Midbrain (tissue), 1 donor: ENCODE measurements around the gene KIF25.
"Not testable (repeated sequence)": the region's sequence is repeated elsewhere in the genome, so short reads cannot be mapped to it uniquely, and the experiment has no call there.

ENCODE experiments used
- DNase-seq: peaks from one replicate; lab custom pipeline; 2025; lab: John Stamatoyannopoulos, UW

KIF25 gene

DNA sequence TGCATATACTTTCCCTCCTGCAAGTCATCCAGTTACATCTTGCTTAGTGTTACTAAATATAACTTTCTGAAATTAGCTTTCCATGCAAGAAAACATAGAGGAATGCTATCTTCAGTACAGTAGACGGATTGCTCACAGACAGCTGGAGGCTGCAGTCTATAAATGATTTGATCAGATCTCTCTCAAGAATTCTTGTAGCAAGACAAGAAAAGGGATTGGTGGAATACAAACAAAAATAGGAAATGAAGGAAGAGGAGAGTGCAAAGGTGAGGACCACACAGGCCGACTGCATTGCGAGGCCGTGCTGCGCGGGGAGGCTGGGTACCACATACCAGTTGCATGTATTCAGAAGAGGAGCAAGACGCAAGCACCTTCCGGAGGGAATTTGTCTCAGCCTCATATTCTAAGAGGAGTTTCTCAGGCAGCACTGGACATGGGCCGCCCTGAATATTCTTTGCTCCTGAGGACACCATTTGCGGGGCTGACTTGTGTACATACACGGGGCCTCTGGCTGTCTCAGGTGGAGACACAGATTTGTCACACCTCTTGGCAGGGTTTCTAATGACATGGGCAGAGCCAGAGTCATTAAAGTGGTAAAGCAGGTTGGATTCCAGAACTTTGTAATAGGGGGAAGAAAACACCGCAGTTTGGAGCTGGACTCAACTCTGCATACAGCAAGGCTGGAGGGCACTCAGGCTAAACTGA, 22.7 kb upstream of the KIF25 start:
- DNase-seq: no peak

DNA sequence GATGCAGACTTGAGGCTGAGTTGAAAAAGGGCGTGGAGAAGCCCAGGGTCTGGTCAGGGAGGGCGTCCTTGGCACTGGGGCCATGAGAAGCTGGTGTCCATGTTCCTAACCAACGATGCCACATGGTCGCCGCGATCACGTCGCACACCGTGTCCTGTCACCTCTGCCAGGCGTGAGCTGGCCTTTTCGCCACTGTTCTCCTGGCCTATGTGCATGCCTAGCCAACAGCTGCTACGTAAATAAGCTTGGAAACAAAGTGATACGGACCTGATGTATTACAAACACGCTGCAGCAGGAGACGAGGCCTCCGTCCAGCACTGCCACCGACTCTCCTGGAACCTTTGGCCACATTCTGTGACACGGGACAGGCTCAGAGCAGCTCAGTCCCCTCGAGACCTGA, 22.0 kb upstream of the KIF25 start:
- no peak for DNase-seq

DNA sequence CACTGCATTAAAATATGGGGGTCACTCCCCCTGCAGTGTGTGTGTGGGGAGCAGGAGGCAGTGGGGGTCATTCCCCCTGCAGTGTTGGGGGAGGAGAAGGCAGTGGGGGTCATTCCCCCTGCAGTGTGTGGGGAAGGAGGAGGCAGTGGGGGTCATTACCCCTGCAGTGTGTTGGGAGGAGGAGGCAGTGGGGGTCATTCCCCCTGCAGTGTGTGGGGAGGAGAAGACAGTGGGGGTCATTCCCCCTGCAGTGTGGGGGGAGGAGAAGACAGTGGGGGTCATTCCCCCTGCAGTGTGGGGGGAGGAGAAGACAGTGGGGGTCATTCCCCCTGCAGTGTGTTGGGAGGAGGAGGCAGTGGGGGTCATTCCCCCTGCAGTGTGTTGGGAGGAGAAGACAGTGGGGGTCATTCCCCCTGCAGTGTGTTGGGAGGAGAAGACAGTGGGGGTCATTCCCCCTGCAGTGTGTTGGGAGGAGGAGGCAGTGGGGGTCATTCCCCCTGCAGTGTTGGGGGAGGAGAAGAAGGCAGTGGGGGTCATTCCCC, 21.3 kb upstream of the KIF25 start:
- not testable (repeated sequence) for DNase-seq

DNA sequence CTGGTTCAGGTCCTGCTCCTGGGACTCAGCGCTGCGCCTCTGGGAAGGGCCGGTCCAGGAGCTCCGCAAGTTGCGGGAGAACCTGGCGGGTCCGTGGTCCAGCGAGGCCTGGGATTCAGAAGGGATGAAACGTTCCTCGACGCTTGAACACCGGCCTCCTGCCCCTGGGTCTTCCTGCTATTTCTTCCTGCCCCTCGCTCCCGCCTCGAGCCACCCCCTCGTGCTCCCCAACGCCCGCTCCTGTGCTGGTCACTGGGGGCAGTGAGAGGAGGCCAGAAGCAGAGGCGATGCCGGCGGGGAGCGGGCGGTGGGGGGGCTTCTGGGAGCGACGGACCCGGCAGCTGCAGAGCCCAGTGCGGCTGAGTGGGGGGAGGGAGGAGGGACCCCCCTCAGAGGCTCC, 20.8 kb upstream of the KIF25 start:
- DNase-seq: no peak

DNA sequence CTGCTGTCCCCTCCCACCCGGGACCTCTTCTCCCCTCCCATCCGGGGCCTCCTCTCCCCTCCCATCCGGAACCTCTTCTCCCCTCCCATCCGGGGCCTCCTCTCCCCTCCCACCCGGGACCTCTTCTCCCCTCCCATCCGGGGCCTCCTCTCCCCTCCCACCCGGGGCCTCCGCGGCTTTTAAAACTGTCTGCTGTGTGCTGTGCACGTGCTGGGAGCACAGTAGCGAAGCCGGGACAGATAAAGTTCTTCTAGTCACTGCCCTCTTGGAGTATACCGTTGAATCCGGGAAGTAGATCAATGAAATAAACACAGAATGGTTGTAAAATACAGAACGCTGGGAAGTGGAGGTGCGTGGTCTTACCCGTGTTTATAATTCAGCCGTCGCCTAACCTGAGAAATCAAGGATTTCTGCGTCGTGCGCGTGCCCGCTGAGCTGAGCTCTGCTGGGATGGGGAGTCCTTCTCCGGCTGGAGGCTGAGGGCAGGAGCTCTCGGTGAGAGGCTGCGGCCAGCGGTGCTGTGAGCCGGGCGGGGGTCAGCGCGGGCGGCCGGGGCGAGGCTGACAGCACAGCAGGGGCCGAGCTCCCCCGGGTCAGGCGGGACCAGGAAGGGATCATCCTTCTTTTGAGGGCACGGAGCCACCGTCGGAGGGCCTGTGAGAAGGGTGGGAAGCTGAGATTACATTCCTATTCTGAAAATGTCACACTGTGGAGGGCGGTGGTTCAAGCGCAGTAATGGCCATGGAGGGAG, 19.6 kb upstream of the KIF25 start:
- DNase-seq: no peak

DNA sequence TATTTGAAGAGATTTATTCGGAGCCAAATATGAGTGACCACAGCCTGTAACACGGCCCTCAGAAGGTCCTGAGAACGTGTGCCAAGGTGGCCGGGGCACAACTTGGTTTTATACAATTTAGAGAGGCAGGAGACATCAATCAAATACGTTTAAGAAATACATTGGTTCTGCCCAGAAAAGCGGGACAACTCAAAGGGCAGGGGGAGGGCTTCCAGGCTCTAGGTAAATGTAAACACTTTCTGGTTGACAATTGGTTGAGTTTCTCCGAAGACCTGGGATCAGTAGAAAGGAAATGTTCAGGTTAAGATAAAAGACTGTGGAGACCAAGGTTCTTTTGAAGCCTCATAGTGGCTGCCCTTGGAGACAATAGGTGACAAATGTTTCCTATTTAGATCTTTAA, 18.9 kb upstream of the KIF25 start:
- DNase-seq: no peak

DNA sequence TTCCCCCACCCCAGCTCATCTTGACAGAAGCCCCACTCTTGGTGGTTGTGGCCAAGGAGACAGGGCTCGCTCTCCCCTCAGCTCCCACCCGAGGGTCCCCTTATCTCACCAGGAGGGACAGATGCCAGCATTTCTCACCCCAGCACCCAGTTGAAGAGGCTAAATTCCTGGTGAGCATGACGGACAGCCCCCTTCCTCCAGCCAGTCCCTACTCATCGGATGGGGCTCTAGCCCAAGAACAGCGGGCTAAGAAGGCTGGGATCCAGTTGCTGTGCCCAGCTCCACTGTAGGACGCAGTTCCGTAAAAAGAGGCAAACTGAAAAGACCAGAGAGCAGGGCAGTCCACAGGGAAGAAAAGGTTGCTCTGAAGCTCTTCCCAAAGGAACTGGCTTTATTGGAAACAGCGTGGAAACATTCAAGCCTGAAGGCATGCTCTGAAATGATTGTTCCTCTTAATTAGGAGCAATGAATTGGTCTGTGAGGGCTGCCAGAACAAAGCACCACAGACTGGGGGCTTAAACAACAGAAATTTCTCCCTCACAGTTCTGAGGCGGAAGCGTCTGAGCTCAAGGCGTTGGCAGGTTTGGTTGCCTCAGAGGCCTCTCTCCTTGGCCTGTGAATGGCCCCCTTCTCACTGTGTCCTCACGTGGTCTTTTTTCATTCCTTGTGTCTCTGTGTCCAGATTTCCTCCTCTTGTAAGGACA, 17.9 kb upstream of the KIF25 start:
- DNase-seq: no peak

DNA sequence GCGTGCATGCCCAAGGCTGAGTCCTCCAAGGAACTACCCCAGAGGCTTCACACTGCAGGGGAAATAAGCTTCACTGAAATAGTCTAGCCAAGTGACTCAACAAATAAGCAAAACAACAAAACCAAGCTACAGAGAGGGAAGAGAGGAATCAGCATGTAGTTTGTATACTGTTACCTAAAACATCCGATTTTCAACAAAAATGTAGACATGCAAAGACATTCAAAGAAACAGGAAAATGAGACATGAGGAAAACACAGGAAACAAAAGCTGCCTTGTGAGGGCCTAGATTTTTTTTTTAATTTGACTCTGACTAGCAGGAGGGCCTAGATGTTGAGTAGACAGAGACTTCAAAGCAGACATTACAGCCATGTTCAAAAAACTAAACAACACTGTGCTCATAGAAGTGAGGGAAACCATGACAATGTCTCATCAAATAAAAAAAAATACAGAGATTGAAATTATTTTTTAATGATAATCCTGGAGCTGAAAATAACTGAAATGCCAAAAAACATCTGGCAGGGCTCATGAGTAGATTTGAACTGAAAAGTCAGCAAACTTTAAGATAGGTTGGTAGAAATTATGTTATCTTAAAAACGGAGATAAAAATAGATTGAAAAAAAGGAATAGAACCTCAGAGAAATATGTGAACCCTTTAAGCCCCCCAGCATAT, 16.4 kb upstream of the KIF25 start:
- DNase-seq: no peak

DNA sequence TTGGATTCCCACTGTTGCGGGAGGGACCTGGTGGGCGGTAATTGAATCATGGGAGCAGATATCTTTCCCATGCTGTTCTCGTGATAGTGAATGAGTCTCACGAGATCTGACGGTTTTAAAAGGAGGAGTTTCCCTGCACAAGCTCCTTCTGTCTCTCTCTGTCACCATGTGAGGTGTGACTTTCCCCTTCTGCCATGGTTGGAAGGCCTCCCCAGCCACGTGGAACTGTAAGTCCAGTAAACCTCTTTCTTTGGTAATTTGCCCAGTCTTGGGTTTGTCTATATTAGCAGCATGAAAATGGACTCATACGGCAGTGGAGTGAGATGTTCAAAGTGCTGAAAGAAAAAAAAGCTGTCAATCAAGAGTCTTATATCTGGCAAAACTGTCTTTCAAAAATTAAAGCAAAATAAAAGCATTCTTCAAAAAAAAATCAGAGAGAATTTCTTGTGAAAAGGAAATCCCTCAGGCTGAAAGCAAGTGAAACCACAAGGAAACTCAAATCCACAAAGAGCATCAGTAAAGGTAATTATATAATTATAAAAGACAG, 15.5 kb upstream of the KIF25 start:
- DNase-seq: no peak

DNA sequence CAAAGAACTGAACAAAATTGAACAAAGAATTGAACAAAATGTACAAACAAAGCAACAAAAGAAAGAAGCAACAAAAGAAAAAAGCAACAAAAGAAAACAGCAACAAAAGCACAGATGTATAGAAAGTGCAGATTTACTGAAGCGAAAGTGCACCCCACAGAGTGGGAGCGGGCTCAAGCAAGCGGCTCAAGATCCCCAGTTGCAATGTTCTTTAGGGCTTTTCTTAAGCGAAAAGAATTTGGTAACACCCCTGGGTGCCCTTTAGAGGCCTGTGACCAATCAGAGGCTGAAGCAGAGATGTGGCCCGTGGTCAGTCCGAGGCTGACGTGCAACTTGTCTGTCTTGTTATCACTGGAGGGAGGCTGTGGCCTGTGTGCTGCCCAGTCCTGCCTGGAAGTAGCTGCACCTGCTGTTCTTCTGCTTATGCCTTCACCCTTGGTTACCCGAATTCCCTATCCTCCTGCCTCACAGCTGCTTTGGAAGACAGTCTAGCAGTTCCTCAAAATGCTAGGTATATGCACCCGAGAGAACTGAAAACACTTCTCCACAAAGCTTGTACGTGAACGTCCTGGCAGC, 13.2 kb upstream of the KIF25 start:
- no peak for DNase-seq

DNA sequence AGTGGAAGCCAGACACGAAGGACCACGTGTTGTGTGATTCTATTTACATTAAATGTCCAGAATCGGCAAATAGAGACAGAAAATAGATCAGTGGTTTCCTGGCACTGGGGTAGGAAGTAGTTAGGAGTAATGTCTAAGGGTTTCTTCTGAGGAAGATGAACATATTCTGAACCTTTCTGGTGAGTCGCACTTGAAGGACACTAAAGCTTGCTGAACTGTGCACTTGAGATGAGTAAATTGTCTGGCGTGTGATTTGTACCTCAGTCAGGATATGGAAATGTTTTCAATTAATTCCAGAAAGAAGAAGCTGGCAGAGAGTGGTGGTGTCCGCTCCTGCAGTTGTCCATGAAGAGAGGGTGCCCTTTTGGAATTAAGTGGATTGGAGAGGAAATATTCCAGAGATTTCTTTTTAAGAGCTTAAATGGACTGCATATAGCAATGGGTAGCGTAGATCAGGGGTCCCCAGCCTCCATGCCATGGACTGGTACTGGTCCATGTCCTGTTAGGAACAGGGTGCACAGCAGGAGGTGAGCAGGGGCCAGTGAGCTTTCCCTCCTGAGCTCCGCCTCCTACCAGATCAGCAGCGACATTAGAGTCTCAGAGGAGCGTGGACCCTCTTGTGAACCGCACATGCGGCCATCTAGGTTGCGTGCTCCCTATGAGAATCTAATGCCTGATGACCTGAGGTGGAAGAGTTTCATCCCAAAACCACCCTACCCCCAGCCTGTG, 12.4 kb upstream of the KIF25 start:
- DNase-seq: no peak

DNA sequence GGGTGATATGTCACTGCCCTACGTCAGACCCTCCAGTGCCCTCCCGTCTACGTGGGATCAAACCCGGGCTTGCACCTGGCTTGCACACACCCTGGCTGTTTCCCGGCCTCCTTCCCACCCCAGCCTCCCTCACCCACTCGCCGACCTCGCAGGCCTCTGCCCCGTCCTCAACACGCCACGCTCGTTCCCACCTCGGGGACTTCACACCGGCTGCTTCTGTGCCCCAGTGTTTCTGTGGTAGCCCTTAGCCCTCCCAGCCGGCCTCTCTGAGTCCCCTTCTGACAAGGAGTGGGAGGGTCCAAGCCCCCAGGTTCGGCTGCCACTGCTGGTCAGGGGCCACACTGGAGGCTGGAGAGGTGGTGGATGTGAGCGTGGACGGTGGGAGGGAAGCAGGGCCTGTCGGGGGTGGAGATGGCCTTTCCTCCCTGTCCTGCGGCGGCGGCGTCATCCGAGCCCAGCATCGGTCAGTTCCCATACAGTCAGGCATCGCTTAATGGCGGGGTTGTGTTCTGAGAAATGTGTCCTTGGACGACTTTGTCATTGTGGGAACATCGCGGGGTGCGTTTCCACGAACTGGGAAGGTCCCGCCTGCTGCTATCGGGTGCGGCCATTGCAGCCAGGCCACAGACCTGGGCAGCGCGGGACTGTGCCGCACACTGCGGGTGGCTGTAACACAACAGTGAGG, 11.4 kb upstream of the KIF25 start:
- no peak for DNase-seq

DNA sequence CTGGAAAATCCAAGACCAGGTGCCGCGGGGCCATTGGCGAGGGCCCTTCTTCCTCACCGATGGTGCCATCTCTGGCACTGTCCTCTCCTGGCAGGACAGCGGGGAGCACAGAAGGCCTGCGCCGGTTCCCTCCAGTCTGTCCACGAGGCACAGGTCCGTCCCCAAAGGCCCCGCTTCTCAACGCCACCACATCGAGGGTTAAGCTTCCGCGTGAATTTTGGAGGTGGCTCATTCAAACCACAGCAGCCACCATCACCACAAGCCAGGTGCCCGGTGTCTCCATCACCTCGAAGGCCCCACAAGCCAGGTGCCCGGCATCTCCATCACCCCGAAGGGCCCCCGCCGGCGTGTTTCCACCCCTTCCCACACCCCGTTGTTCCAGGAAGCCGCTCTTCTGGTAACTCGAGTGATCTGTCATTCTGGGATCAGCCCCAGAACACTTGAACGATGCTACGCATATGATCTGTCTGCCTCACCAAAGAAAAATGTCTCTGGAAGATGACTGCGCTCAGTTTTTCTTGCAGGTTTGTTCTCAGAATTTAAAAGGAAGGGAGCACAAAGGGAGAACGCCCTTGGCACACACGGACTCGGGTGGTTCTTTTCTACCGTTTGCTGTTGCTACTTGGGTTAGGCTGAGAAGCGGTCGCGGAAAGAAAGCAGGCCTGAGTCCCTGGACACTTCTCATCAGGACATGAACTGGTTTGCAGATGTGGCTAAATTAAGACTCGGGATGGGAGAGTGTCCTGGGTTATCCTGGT, 9.9 kb upstream of the KIF25 start:
- no peak for DNase-seq

DNA sequence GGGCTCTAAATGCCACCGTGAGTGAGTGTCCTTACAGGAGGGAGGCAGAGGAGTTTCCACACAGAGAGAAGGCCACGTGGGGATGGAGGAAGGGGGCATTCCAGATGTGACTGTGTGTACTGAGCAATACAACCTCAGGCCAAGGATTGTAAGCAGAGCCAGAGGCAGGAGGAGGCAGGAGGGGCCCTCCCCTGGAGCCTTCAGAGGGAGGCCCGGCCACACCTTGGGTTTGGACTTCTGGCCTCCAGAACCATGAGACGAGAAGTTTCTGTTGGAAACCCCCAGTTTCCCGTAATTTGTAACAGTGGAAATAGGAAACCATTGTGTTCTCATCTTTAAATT, 9.3 kb upstream of the KIF25 start:
- DNase-seq: no peak

DNA sequence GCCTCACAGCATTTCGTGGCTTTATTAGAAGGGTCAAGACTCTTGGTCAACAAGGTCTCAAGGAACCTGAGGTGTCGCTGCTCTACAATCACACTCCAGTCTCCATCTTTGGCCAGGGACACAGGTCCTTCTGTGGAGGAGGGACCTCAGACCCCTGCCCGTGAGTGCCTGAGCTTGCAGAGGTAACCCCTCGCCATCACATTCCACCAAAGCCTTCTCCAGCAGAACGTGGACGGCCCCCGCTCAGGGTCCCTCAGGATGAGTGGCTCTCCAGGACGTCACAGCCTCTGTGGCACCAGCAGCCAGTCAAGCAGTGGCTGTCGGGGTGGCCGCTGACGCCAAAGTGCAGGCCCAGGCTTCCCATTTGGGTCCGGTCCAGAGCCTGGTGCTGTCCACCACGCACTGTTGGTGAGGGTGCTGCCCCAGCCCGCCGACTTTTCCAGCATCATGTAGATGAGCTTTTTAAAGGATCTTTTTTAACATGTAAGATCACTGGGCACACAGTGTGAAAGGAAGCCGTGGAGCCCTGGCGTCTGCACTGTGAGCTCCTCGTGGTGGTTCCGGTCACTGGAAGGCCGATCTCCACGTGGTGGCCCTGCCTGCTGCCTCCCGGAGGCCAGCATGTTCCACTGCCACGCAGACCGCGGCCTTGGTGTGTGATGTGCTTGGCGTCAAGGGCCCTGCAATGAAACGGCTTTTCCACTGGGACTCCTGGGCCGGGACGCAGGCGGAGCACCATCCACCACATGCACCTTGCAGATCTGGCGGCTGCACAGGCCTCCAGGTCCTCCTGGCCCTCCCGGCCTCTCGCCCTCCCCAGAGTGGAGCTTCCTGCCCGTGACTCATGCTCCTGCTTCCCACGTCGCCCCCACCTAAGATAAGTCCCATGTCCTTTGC, 8.3 kb upstream of the KIF25 start:
- DNase-seq: no peak

DNA sequence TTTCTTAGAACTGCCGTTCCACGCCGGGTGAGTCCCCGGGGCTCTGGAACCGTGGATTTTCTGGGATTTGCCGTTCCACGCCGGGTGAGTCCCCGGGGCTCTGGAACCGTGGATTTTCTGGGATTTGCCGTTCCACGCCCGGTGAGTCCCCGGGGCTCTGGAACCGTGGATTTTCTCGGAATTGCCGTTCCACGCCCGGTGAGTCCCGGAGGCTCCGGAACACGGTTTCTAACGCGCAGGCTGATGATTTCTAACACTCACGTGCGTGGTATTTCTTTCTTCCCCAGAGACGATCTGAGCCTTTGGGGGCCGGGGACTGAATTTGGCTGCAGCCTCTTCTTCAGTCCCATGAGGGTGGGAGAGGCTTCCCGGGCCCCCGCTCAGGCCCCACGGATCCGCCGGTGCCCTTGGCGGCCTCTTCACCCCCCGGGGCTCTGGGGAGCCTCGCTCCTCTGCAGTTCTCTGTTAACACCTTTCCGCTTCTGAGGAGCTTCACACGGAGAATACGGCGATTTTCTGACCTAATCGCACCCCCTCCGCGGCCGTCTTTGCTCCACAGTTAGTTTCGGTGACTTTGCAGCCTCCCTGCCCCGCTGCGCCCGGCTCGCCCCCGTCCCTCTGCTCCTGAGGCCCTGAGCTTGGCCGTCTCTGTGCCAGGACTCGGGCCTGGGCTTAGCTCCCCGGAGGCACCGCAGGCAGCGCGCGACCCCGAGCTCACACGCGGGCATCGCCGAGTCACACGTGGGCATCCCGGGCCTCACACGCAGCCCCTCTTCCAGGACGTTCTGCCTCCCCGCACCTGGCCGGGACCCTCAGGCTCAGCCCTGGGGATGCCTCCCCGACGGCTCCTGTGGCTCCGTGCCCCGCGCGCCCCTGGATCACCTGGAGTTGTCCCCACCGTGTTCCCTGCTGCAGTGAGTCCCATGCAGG, 7.2 kb upstream of the KIF25 start:
- no peak for DNase-seq

DNA sequence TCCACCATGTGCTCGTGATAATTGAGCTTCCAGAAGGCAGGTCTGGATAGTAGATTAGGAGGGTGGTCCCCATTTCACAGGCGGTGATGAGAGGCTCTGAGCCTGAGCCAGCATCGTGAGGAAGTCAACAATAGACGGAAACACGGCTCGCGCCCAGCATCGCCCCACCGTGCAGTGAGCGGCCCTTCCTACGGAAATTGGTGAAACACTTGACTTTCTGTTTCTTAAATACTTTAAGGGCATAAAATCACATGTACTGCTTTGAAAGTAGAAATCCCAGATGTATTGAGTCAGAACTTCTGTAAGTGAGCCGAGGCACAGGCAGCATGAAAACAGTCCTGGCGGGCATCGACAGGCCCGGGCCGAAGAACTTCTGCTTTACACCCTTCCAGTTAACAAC, 4.3 kb upstream of the KIF25 start:
- DNase-seq: no peak

DNA sequence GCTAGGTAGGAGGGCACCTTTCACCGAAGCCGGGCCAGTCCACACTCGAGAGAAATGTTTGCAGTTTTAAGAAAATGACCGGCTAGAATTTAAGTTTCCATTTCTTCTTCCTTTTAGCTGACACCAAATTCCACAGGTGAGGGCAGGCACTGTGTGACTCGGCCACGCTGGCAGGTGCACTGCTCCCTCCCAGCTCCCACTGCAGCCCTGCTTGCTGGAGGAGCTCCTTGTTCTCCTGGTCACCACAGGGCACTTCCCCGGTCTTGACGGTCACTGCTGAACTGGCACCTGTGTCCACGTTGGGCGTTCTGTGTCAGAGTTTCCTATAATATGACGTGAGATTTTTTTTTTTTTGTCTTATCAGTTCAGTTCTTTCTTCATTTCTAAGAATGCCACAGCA, 3.6 kb upstream of the KIF25 start:
- DNase-seq: no peak
